Measurements from ENCODE around the gene SLC12A6.
A peak's percentile ranks its signal among the peaks of the same experiment; 100 is the strongest.

Gene SLC12A6

GRCh38 chr15:34327906-34328305, 9.7 kb downstream of the SLC12A6 start:
- no peak for DNase-seq

DNA sequence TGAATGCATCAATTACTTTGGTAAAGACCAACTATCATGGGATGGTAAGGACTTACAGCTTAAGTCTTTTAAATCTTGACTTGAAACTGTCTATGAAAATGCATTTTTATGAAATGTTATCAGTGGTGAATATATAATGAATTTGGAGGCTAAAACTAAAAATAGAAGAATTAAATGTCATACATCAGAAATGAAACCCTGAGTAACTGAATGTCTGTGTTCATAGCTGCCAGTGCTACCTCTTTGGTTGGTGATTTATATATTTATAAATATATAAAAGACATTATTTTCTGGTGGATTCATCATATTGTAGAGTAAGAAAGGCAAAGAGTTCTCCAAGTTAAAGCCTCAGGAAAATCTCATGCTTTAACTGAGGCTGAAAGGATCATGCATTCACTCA, 12.2 kb downstream of the SLC12A6 start:
- no peak for DNase-seq

- DNase-seq: no peak
Observed at GRCh38 chr15:34324933-34325332, 12.6 kb downstream of the SLC12A6 start.

- DNase-seq: no peak
Observed at GRCh38 chr15:34323217-34323616, 14.4 kb downstream of the SLC12A6 start.

DNA sequence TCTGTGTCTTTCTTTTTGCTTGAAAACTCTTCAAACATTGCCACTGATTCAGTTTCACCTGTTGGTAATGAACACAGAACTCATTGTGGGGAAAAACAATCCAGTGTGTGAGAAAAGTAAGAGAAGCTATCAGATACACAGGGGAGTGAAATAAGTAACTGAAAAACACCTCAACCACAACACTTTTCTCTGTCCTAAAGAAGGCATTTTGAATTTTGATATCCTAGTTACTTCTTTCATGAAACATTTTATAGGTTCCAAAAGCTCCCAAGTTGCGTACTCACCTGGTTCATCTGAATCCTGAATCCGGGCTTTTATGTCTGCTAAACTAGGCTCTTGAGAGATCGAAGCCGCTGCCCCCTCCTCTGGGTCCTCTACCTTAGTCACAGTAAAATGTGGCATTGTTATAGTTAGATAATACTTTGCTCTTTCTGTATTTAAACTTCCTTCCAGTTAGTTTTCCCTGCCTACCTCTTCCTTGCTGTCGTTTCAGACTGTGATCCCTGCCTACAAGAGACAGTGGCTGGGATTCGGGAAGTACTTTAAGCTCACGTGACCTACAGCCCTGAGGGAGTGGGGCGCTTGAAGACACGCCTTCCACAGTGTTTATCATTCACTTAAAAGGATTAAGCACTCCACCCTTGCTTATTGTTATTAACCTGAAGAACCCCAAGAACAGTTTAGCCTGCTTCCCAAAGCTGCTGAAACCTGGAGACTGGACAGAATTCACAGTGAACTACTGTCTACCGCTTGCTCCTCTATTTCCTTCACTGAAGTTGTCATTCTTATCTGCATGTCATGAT, 19.1 kb downstream of the SLC12A6 start:
- DNase-seq: peak; percentile 47

GRCh38 chr15:34314491-34315490, 22.8 kb downstream of the SLC12A6 start:
- no peak for DNase-seq

GRCh38 chr15:34311563-34311962, 26.0 kb downstream of the SLC12A6 start:
- no peak for DNase-seq

DNA sequence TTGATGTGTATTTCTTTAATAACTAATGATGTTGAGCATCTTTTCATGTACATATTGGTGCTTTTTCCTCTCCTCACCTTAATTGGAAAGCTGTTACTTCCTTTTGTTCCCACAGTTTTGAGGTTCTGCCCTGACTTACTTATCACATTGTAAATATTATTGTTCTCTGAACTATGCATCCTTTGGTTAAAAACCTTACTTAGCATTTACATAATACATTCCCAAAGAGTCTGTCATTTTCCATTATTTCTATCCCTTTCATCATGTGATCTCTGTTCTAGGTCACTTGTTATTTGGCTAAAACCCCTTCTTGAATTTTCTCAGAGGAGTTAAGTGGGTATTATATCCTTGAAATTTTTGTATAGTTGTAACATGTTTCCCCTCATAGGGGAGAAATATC, 33.0 kb downstream of the SLC12A6 start:
- no peak for DNase-seq

DNA sequence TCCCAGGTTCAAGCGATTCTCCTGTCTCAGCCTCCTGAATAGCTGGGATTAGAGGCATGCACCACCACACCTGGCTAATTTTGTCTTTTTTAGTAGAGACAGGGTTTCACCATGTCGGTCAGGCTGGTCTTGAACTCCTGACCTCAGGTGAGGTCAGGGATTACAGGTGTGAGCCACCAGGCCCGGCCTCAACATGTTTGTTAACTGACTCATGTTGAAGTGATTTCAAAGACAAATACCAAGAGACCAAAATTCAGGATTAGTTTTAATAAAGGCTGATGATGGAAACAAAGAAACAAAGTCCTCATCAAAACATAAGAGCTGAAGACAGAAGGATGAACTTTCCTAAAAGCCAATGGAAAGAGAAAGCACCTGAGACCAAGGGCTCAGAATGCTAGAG, 36.5 kb downstream of the SLC12A6 start:
- DNase-seq: no peak

DNA sequence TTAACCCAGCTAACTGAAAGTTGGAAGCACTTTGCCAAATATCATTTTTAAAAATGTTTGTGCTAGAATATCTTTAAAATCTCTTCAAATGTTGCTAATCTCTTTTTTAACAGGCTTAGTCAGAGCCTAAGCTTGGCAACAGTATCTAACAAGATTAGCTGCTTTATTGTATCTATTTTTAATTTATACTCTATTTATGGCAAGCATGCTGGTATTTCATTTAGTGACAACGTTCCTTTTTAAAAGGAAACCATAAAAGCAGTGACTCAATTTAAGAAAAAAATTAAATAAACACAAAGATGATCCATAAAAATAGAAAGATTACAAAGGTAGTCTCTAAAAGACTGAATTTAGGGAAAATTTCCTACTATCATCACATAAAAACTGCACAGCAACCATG, 40.5 kb downstream of the SLC12A6 start:
- DNase-seq: no peak

DNA sequence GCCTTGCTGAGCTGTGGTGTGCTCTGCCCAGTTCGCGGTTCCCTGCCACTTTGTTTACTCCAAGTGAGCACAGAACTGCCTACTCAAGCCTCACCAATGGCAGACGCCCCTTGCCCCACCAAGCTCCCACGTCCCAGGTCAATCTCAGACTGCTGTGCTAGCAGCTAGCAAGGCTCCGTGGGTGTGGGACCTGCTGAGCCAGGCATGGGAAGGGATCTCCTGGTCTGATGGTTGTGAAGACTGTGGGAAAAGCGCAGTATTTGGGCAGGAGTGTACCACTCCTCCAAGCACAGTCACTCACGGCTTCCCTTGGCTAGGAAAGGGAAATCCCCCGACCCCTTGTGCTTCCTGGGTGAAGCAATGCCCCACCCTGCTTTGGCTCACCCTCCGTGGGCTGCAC, 45.0 kb downstream of the SLC12A6 start:
- no peak for DNase-seq

- DNase-seq: no peak
Observed at GRCh38 chr15:34284937-34285336, 52.6 kb downstream of the SLC12A6 start.

DNA sequence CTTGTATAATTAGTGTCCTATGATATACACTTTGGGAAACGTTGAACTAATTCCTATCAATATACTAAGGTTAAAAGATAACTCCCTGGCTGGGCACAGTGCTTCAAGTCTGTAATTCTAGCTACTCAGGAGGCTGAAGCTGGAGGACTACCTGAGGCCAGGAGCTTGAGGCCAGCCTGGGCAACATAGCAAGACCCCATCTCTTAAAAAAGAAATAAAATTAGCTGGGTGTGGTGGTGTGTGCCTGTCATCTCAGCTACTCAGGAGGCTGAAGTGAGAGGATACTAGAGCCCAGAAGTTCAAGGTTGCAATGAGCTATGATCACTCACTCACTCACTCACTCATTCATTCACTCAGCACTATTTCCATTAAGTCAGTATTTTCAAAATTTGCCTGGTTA, 55.2 kb downstream of the SLC12A6 start:
- no peak for DNase-seq

DNA sequence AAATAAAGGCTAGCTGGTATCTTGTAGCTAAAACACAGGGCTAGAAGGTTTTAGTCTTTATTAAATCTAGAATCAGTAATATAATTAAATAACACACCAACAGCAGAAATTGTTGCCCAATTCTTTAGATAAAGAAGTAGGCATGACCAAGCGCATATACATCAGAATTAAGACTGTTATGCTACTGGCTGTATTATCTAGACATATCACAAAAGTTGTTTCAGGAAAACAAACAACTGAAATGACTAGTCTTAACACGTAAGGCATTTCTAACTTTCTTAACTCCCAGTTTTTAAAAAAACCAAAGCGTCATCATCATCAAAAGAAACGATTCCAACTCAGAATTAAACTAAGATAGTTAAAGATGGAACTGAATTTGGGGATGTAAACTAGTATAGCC, 57.4 kb downstream of the SLC12A6 start:
- no peak for DNase-seq

DNA sequence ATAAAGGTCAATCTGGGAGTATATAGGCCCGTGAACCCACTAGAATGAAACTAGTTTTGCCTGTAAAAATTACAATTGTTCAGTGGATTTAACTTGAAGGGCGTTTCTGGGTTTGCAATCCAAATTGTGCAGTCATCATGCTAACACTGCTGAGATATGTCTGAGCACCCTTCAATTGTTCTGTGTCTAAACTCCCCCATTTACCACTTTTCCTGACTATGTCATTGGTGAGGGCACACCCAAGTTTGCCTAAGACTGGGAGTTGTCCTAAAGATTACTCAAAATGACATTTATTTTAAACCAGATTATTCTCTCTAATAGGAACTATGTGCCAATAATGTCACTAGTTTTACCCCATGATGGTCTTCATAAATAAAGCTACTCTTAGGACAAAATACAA, 58.2 kb downstream of the SLC12A6 start:
- no peak for DNase-seq

DNA sequence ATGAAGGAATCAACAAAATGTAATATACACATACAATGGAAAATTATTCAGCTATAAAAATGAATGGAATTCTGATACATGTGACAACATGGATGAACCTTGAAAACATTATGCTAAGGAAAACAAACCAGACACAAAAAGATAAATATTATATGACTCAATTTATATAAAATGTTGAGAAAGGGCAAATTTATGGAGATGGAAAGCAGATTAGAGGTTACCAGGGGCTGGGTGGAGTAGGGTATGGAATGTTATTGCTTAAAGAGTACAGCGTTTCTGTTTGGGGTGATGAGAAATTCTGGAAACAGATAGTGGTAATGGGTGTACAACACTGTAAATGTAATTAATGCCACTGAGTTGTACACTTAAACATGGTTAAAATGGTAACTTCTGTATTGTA, 61.9 kb downstream of the SLC12A6 start:
- no peak for DNase-seq

DNA sequence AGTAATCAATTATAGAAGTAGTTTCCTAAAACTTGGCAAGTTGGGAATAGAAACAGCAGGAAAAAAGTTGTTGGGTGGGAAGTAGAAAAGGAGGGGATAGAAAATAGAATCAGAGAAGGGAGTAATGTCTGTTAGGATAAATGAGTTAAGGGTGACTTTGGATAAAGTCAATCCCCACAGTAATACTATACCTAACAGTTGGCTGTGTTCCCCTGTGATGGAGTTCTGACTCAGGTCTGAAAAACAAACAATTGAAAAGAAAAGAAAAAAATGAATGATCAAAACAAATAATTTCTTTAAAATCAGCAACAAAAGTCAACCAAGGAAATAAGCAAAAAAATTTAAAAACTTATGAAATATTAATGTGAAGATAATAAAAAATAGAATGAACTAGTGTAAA, 62.4 kb downstream of the SLC12A6 start:
- no peak for DNase-seq

- no peak for DNase-seq
Observed at GRCh38 chr15:34271493-34271892, 66.1 kb downstream of the SLC12A6 start.

DNA sequence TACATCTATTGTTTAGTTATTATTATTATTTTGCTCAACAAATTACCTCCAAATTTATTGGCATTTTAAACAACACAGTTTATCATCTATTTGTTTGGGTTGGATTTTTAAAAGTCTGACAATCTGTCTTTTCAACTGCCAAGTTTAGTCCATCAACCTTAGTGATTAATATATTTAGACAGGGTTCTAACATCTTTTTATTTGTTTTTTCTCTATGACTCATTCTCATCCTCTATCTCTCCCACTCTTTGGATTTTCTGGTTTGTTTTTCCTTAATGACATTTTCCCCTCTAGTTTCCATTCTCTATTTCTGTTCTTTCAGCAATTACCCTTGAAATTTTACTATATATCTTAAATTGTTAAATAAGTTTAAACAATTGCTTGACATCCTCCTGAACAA, 70.8 kb downstream of the SLC12A6 start:
- no peak for DNase-seq

DNA sequence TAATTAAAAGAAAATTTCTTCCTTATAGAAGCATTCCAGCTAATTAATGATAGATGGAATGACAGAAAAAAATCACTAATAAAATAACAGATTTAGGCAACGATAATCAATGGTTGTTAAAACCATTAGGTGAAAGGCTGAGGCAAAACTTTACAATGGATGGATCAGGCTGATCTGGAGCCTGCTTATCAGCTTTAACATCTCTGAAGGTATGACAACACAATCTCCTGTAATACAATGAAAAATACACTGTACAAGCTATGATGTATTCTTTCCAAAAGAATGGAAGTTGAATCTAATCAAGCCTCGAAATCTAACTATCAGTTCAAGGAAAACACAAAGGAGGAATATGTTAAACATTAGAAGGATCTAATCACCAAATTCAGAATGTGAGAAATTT, 73.5 kb downstream of the SLC12A6 start:
- DNase-seq: no peak

- DNase-seq: no peak
Observed at GRCh38 chr15:34262362-34262761, 75.2 kb downstream of the SLC12A6 start.

DNA sequence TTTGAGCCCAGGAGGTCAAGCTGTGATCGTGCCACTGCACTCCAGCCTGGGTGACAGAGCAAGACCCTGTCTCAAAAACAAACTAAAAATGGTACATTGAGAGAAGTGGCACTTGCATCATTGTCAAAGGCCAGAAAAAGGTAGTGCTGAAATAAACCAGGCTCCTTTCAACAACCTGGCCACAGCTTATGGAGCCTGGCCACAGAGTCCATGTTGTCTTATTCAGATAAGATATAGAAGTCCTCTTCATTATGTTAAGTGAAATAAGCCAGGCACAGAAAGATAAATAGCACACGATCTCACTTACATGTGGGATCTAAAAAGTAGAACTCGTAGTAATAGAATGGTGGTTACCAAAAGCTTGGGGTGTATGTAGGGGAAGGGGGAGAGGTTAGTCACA, 78.0 kb downstream of the SLC12A6 start:
- DNase-seq: no peak

DNA sequence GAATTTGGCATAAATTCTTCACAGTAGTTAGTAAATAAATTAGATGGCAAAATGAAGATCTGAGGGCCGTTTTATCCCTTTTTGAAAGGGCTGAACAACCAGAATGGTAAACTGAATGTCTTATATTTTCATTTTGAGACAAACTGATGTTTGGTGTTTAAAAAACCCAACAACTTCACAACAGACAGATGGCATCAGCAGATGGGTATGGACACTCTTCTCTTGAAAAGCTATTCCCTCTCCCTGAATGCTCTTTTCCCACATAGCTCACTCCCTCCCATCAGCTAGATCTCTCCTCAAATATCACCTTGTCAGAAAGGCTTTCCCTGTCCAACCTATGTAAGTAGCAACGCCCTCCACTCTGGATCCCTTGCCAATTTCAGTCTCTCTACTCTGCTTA, 79.4 kb downstream of the SLC12A6 start:
- no peak for DNase-seq

- DNase-seq: no peak
Observed at GRCh38 chr15:34252545-34252944, 85.0 kb downstream of the SLC12A6 start.
